H7 (cell line): ENCODE data around the gene LBR. TPM values are rescaled to one million over a fixed set of nuclear protein-coding genes. Genes with fewer than 3 reads are reported as not detected.

Source experiments
- DNase-seq: peaks from one replicate; pipeline ENCODE4 v3.0.0; 2012
- H3K27me3 ChIP-seq: 2 replicates; pipeline ENCODE4 v1.6.0; 2011; ENCODE audit warnings: mild to moderate bottlenecking, low read length; ENCODE audit not compliant: control insufficient read depth, insufficient read depth
- H3K36me3 ChIP-seq: replicated peaks from 2 replicates; pipeline ENCODE4 v1.5.1; 2011; ENCODE audit warnings: low read length; ENCODE audit not compliant: control insufficient read depth, insufficient read depth
- H3K4me3 ChIP-seq: 2 replicates; pipeline ENCODE4 v1.5.1; 2011; ENCODE audit warnings: low read depth, mild to moderate bottlenecking, control low read depth, low read length, moderate library complexity; ENCODE audit not compliant: insufficient read depth
- total RNA-seq: library from RNA; depleted of rRNA; stranded (reverse); fragments of >200 nt; shearing (Covaris generic); gene quantifications from 2 replicates; pipeline ENCODE4 v1.2.3, GENCODE V29; 2014; rRNA removed

The LBR gene
- total RNA-seq, 1 experiment from 2014 or later: 97.1 TPM

- Histone ChIP-seq H3K36me3 (no peaks in the 10 kb centered on the region), H3K4me3 (no peak overlapping the region), H3K27me3 (peaks cover 33% of the 10 kb centered on the region)
- no peak for DNase-seq
Measured at GRCh38 chr1:225366018-225366417, 61.8 kb downstream of the LBR start.

- no peak overlapping the region for H3K4me3 ChIP-seq
- peaks cover 33% of the 10 kb centered on the region for H3K27me3 ChIP-seq
- H3K36me3 ChIP-seq: no peaks in the 10 kb centered on the region
- no peak for DNase-seq
Measured at GRCh38 chr1:225364439-225364838, 63.4 kb downstream of the LBR start.

- no peak overlapping the region for H3K4me3 ChIP-seq
- H3K36me3 ChIP-seq: no peaks in the 10 kb centered on the region
- DNase-seq: no peak
- H3K27me3 ChIP-seq: peaks cover 27% of the 10 kb centered on the region
Measured at GRCh38 chr1:225362805-225363204, 65.0 kb downstream of the LBR start.

GRCh38 chr1:225361176-225361575 is 66.7 kb downstream of the LBR start:
- peaks cover 13% of the 10 kb centered on the region; the same call in 1 of the 2 replicates for H3K27me3 ChIP-seq
- H3K4me3 ChIP-seq: no peak overlapping the region
- no peak for DNase-seq
- H3K36me3 ChIP-seq: no peaks in the 10 kb centered on the region

- Histone ChIP-seq H3K27me3 (peaks cover 3% of the 10 kb centered on the region; the same call in 1 of the 2 replicates), H3K4me3 (no peak overlapping the region), H3K36me3 (no peaks in the 10 kb centered on the region)
- DNase-seq: no peak
Measured at GRCh38 chr1:225360119-225360518, 67.7 kb downstream of the LBR start.

- Histone ChIP-seq H3K27me3 (no peaks in the 10 kb centered on the region), H3K4me3 (no peak overlapping the region), H3K36me3 (no peaks in the 10 kb centered on the region)
- no peak for DNase-seq
Measured at GRCh38 chr1:225355863-225356262, 72.0 kb downstream of the LBR start.

- no peak overlapping the region for H3K4me3 ChIP-seq
- DNase-seq: no peak
- H3K36me3 ChIP-seq: no peaks in the 10 kb centered on the region
- no peaks in the 10 kb centered on the region for H3K27me3 ChIP-seq
Measured at GRCh38 chr1:225354906-225355305, 72.9 kb downstream of the LBR start.

Other genes starting within 250 kb of the LBR start
- gene ENAH, start 225.1 kb upstream of the LBR start, total RNA-seq: 160 and 234 TPM in 2 replicates